H1 (cell line): ENCODE measurements around the gene RIPK4. TPM values are rescaled to one million over a fixed set of nuclear protein-coding genes. Genes with fewer than 3 reads are reported as not detected.

ENCODE experiments used
- CTCF ChIA-PET: fragments of 300-600 bp; sonication (Branson Sonifier 250); formaldehyde crosslinking; loops from one replicate; lab custom pipeline; 2021; ENCODE audit not compliant: partially characterized antibody; lab: Charles Lee
- POLR2A ChIA-PET: fragments of 300-600 bp; sonication (Branson Sonifier 250); formaldehyde crosslinking; loops from one replicate; lab custom pipeline; 2021; ENCODE audit warnings: inconsistent platforms; ENCODE audit not compliant: partially characterized antibody; lab: Charles Lee
- DNase-seq, 2 experiments: peaks; one replicate each; pipeline versions ENCODE4 v3.0.0 to v3.0.0-alpha.2; 2010 to 2022; ENCODE audit warnings: low spot score in 2 of 2, low read depth in 1 of 2, mixed read lengths in 1 of 2
- FAIRE-seq: peaks from 2 replicates; lab custom pipeline; 2011; peaks lifted over from hg19 to GRCh38; lab: Jason Lieb, UNC
- H2AFZ ChIP-seq: 2 replicates; pipeline ENCODE4 v1.8.1; 2012; ENCODE audit warnings: low read length, inconsistent platforms
- H2AK5ac ChIP-seq: 2 replicates; pipeline ENCODE4 v1.6.1; 2013; ENCODE audit warnings: low read depth, low read length
- H2BK120ac ChIP-seq: replicated peaks from 2 replicates; pipeline ENCODE3; 2013; ENCODE audit warnings: low read depth, low read length, inconsistent platforms
- H2BK12ac ChIP-seq: 2 replicates; pipeline ENCODE4 v1.6.1; 2013; ENCODE audit warnings: low read depth, low read length
- H2BK15ac ChIP-seq: 2 replicates; pipeline ENCODE4 v1.6.1; 2013; ENCODE audit warnings: low read length
- H2BK20ac ChIP-seq: 2 replicates; pipeline ENCODE4 v1.6.1; 2013; ENCODE audit warnings: low read length
- H2BK5ac ChIP-seq: 2 replicates; pipeline ENCODE4 v1.6.1; 2013; ENCODE audit warnings: low read depth, low read length
- H3K14ac ChIP-seq: 2 replicates; pipeline ENCODE4 v1.6.1; 2013; ENCODE audit warnings: inconsistent platforms; ENCODE audit not compliant: insufficient read length
- H3K18ac ChIP-seq: 2 replicates; pipeline ENCODE4 v1.6.1; 2013; ENCODE audit warnings: low read length; ENCODE audit errors: extremely low read depth
- H3K23ac ChIP-seq: 2 replicates; pipeline ENCODE4 v1.6.1; 2013; ENCODE audit warnings: inconsistent platforms; ENCODE audit not compliant: insufficient read length
- H3K23me2 ChIP-seq: 2 replicates; pipeline ENCODE4 v1.6.1; 2013; ENCODE audit warnings: low read depth, low read length
- H3K27ac ChIP-seq: 2 replicates; pipeline ENCODE4 v1.6.1; 2011; ENCODE audit warnings: low read depth, low read length, inconsistent platforms
- H3K27me3 ChIP-seq, 4 experiments: replicated peaks in 1 of 4; 1 replicate in 1 of 4; 2 replicates in 3 of 4; pipeline versions ENCODE4 v1.6.1 to v1.8.1; 2011 to 2013; ENCODE audit warnings: low read length in 3 of 4, mild to moderate bottlenecking in 3 of 4, inconsistent platforms in 2 of 4, mixed read lengths in 2 of 4, moderate library complexity in 1 of 4; ENCODE audit not compliant: control insufficient read depth in 3 of 4, insufficient read depth in 3 of 4; ENCODE audit errors: extremely low read depth in 1 of 4
- H3K36me3 ChIP-seq, 4 experiments: 2 replicates each; pipeline versions ENCODE4 v1.6.1 to v1.8.1; 2011 to 2013; ENCODE audit warnings: mild to moderate bottlenecking in 4 of 4, low read length in 3 of 4, moderate library complexity in 2 of 4, control low read depth in 1 of 4, inconsistent platforms in 1 of 4; ENCODE audit not compliant: insufficient read depth in 4 of 4, control insufficient read depth in 2 of 4
- H3K4ac ChIP-seq: replicated peaks from 2 replicates; pipeline ENCODE3; 2013; ENCODE audit warnings: low read length, low read depth, mixed read lengths, inconsistent platforms; ENCODE audit not compliant: insufficient read length
- H3K4me1 ChIP-seq, 4 experiments: replicated peaks in 1 of 4; 1 replicate in 1 of 4; 2 replicates in 3 of 4; pipeline versions ENCODE4 v1.6.1 to v1.8.1; 2011 to 2013; ENCODE audit warnings: low read length in 3 of 4, inconsistent platforms in 2 of 4, mixed read lengths in 1 of 4; ENCODE audit not compliant: insufficient read depth in 4 of 4, control insufficient read depth in 3 of 4
- H3K4me2 ChIP-seq, 2 experiments: 2 replicates each; pipeline versions ENCODE4 v1.6.1 to v1.8.1; 2011 to 2013; ENCODE audit warnings: low read depth in 2 of 2, low read length in 2 of 2, control low read depth in 1 of 2, inconsistent platforms in 1 of 2, mild to moderate bottlenecking in 1 of 2; ENCODE audit not compliant: insufficient read depth in 1 of 2
- H3K4me3 ChIP-seq, 4 experiments: fragments of 200-600, 300-600 bp in 1 of 4; sonication (generic), shearing (Covaris generic), sonication (Bioruptor Twin) in 1 of 4; 2 replicates each; pipeline versions ENCODE4 v1.5.1 to v1.8.1; 2011 to 2016; ENCODE audit warnings: low read length in 4 of 4, low read depth in 3 of 4, control low read depth in 2 of 4, inconsistent platforms in 2 of 4, mild to moderate bottlenecking in 2 of 4, mixed read lengths in 1 of 4, moderate library complexity in 1 of 4; ENCODE audit not compliant: insufficient read depth in 2 of 4; ENCODE audit errors: extremely low read depth in 1 of 4
- H3K56ac ChIP-seq: replicated peaks from 2 replicates; pipeline ENCODE3; 2013; ENCODE audit warnings: low read depth, mild to moderate bottlenecking, mixed read lengths, low read length, inconsistent platforms; ENCODE audit not compliant: insufficient read length
- H3K79me1 ChIP-seq: 2 replicates; pipeline ENCODE4 v1.6.1; 2013; ENCODE audit warnings: low read depth, low read length, control low read depth
- H3K79me2 ChIP-seq, 2 experiments: 2 replicates each; pipeline versions ENCODE4 v1.6.1 to v1.8.1; 2012 to 2013; ENCODE audit warnings: low read length in 2 of 2, mild to moderate bottlenecking in 2 of 2, inconsistent platforms in 1 of 2; ENCODE audit not compliant: insufficient read depth in 2 of 2, control insufficient read depth in 1 of 2
- H3K9ac ChIP-seq, 4 experiments: replicated peaks in 1 of 4; 1 replicate in 1 of 4; 2 replicates in 3 of 4; pipeline versions ENCODE4 v1.6.1 to v1.8.1; 2011 to 2013; ENCODE audit warnings: low read depth in 3 of 4, low read length in 3 of 4, control low read depth in 2 of 4, mild to moderate bottlenecking in 2 of 4, moderate library complexity in 2 of 4, inconsistent platforms in 1 of 4; ENCODE audit errors: extremely low read depth in 1 of 4
- H3K9me3 ChIP-seq, 2 experiments: 2 replicates each; pipeline versions ENCODE4 v1.6.1 to v1.8.1; 2012 to 2013; ENCODE audit warnings: mild to moderate bottlenecking in 2 of 2, moderate library complexity in 2 of 2, control low read depth in 1 of 2, inconsistent platforms in 1 of 2, low read depth in 1 of 2, low read length in 1 of 2, mixed read lengths in 1 of 2; ENCODE audit not compliant: insufficient read depth in 2 of 2
- H4K20me1 ChIP-seq, 2 experiments: replicated peaks in 1 of 2; 2 replicates each; pipeline versions ENCODE3 to v1.8.1; 2011 to 2013; ENCODE audit warnings: inconsistent platforms in 2 of 2, low read length in 2 of 2, mild to moderate bottlenecking in 1 of 2; ENCODE audit not compliant: insufficient read depth in 2 of 2, control insufficient read depth in 1 of 2
- H4K5ac ChIP-seq: 2 replicates; pipeline ENCODE4 v1.6.1; 2013; ENCODE audit warnings: low read length, low read depth, mixed read lengths, inconsistent platforms; ENCODE audit not compliant: insufficient read length
- H4K8ac ChIP-seq: 2 replicates; pipeline ENCODE4 v1.8.0; 2013; ENCODE audit warnings: mild to moderate bottlenecking, moderate library complexity, low read length, inconsistent platforms; ENCODE audit not compliant: insufficient read depth; ENCODE audit errors: extremely low read depth
- H4K91ac ChIP-seq: replicated peaks from 2 replicates; pipeline ENCODE3; 2013; ENCODE audit warnings: low read length, mixed read lengths, inconsistent platforms; ENCODE audit not compliant: insufficient read length
- CBX5 ChIP-seq: fragments of 300-800, 300-1000 bp; sonication (generic); IDR thresholded peaks from 2 replicates; pipeline ENCODE4 v1.7.1; 2016; ENCODE audit warnings: antibody characterized with exemption, low read length, low read depth
- CEBPB ChIP-seq: IDR thresholded peaks from 2 replicates; pipeline ENCODE4 v1.6.1; 2012; ENCODE audit warnings: low read depth, low read length
- FOSL1 ChIP-seq: IDR thresholded peaks from 2 replicates; pipeline ENCODE4 v1.6.1; 2011; ENCODE audit warnings: mild to moderate bottlenecking, low read depth, low read length, moderate library complexity; ENCODE audit not compliant: insufficient read depth
- KDM1A ChIP-seq: fragments of 200-600, 300-600 bp; sonication (generic); IDR thresholded peaks from 2 replicates; pipeline ENCODE4 v1.7.1; 2016; ENCODE audit warnings: mild to moderate bottlenecking, low read length, borderline replicate concordance
- KDM5A ChIP-seq: fragments of 200-600 bp; IDR thresholded peaks from 2 replicates; pipeline ENCODE4 v1.7.1; 2012; ENCODE audit warnings: mild to moderate bottlenecking, low read length, inconsistent platforms, mixed read lengths
- NRF1 ChIP-seq: IDR thresholded peaks from 2 replicates; pipeline ENCODE4 v1.6.1; 2011; ENCODE audit warnings: mild to moderate bottlenecking, low read depth, low read length, improper control_type of control experiment
- RNF2 ChIP-seq: fragments of 200-900, 300-1000 bp; sonication (generic); IDR thresholded peaks from 2 replicates; pipeline ENCODE4 v1.7.1; 2016; ENCODE audit warnings: borderline replicate concordance, low read depth, mild to moderate bottlenecking, antibody characterized with exemption, low read length; ENCODE audit not compliant: poor library complexity, severe bottlenecking; ENCODE audit errors: missing control alignments
- SRF ChIP-seq: IDR thresholded peaks from 2 replicates; pipeline ENCODE4 v1.6.1; 2011; ENCODE audit warnings: mild to moderate bottlenecking, low read depth, low read length, moderate library complexity
- SUZ12 ChIP-seq: fragments of 200-600 bp; sonication (generic); IDR thresholded peaks from 2 replicates; pipeline ENCODE4 v1.6.1; 2012; ENCODE audit warnings: mild to moderate bottlenecking, inconsistent platforms, low read length, moderate library complexity, mixed read lengths
- TAF7 ChIP-seq: optimal IDR thresholded peaks from 2 replicates; pipeline ENCODE3; 2011; ENCODE audit warnings: low read depth, mild to moderate bottlenecking, inconsistent platforms, low read length, moderate library complexity, borderline replicate concordance
- WGBS, 2 experiments: shearing (Covaris generic) in 1 of 2; methylation state at CpG; one replicate each; pipeline versions ENCODE4 v1.1.6 to v1.1.7; 2013 to 2015; ENCODE audit warnings: low lambda C conversion rate in 2 of 2, mixed read lengths in 2 of 2, inconsistent platforms in 1 of 2, low coverage in 1 of 2, missing lambda C conversion rate in 1 of 2; ENCODE audit not compliant: insufficient replicate concordance in 2 of 2, insufficient coverage in 1 of 2, insufficient read length in 1 of 2; ENCODE audit errors: extremely low coverage in 1 of 2, missing lambda C conversion rate in 1 of 2; 5-methylcytosine and 5-hydroxymethylcytosine counted together
- polyA plus RNA-seq, 7 experiments: library from polyadenylated mRNA; depleted of rRNA in 3 of 7; stranded (reverse) in 5 of 7; unstranded in 2 of 7; fragments of >200 nt in 5 of 7; fragments of 200-250 nt in 2 of 7; gene quantifications; 1 replicate in 5 of 7; 2 replicates in 1 of 7; 4 replicates in 1 of 7; pipeline versions ENCODE4 v1.2.1 to v1.2.3, GENCODE V29; 2011 to 2013; ENCODE audit warnings: missing spikeins in 2 of 7, mixed read lengths in 2 of 7
- total RNA-seq: library from RNA; stranded (reverse); fragmentation: NEBNext Ultra II Directional; extraction: Animal tissue kit (Norgen Biotek cat#: 25700); gene quantifications from 2 replicates; pipeline ENCODE4 v1.2.1, GENCODE V29; 2021

The RIPK4 gene
- total and polyA plus RNA-seq, 2 of the 8 experiments (the other 6 are each of a cell fraction or from before 2014, with no cell fraction given): 2.7 to 5.6 TPM

GRCh38 chr21:41765973-41766882 lies 624 bp downstream of the RIPK4 start:
- Histone ChIP-seq H3K79me2 (peaks cover 0 to 20% of the 10 kb centered on the region in 2 experiments; a peak in 2 of 4 replicates), H2AK5ac (no peak overlapping the region), H3K79me1 (no peaks in the 10 kb centered on the region), H3K27ac (no peak overlapping the region), H3K56ac (no peak overlapping the region), H4K91ac (no peak overlapping the region), H4K20me1 (peaks cover 5 to 10% of the 10 kb centered on the region in 2 experiments), H2BK5ac (no peak overlapping the region; the same call in 1 of the 2 replicates), H3K9ac (peak overlapping the region in 3 of 4 experiments; percentile 20 to 34 (median 24); a peak in 4 of 7 replicates), H2BK120ac (no peak overlapping the region), H3K23me2 (peaks cover 28% of the 10 kb centered on the region), H2BK20ac (peak overlapping the region; percentile 86; the same call in 1 of the 2 replicates), H2BK12ac (no peak overlapping the region), H3K27me3 (peaks cover 31 to 91% (median 83%) of the 10 kb centered on the region in 4 experiments), H3K9me3 (no peaks in the 10 kb centered on the region), H2AFZ (no peak overlapping the region), H3K4ac (no peak overlapping the region), H3K18ac (peak overlapping the region; percentile 28; the same call in 1 of the 2 replicates), H4K8ac (no peak overlapping the region), H3K23ac (no peak overlapping the region), H3K14ac (no peak overlapping the region), H3K36me3 (no peaks in the 10 kb centered on the region), H2BK15ac (no peak overlapping the region; the same call in 1 of the 2 replicates), H3K4me3 (peak overlapping the region; percentile 37 to 73 (median 45)), H3K4me1 (peaks cover 21 to 47% (median 34%) of the 10 kb centered on the region in 4 experiments), H3K4me2 (peak overlapping the region; percentile 78 to 94), H4K5ac (no peak overlapping the region)
- CTCF ChIA-PET: interaction anchor here (1.4 to 9.1 kb wide), 4 partner anchors 8 to 154 kb away, joined by 4 to 71 read pairs (median 23); no protein-coding TSS in a partner anchor
- no peak for FAIRE-seq
- peak in 1 of 2 experiments; percentile 75 for DNase-seq
- POLR2A ChIA-PET: interaction anchor here (1.0 to 3.1 kb wide), 4 partner anchors 11 to 98 kb away, joined by 3 to 10 read pairs (median 4); no protein-coding TSS in a partner anchor
- 2% methylated on average over 49 of the region's 88 CpGs; no CpG with 5 or more reads in 1 of the 2 experiments for WGBS, 2 experiments
- TF ChIP-seq CEBPB: no peak
- TF ChIP-seq CBX5: no peak
- TF ChIP-seq RNF2: peak; percentile 82
- no peak for TF ChIP-seq FOSL1
- peak; percentile 85 for TF ChIP-seq SUZ12
- TF ChIP-seq KDM5A: no peak
- no peak for TF ChIP-seq TAF7
- peak; percentile 38 for TF ChIP-seq NRF1
- TF ChIP-seq SRF: no peak
- 0 out of 2 replicates have a peak, but pooled peaks have one; percentile 9 for TF ChIP-seq KDM1A
